ENCODE results near the gene FKBP15. TPM values are rescaled to one million over a fixed set of nuclear protein-coding genes. Genes with fewer than 3 reads are reported as not detected.

FKBP15 gene
- total and polyA plus RNA-seq, 2 of the 8 experiments (the other 6 are each of a cell fraction or from before 2014, with no cell fraction given): 9.9 to 13.8 TPM

DNA sequence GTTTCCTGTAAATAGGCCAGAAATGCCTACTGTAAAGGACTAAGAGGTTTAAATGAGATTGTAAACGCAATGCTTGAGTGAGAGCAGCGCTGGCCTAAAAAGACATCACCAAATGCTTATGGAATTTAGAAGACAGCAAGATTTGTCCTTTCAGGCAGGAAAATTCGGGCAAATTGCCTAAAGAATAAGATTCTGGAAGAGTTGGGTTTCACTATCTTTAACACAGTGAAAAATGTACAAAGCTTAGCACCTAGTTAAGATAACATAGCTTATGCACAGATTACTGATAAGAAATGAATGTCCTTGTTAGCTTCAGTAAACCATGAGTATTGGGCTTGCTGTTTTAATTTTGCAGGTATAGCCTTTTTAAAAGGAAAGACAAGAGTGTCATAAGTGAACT, 4.7 kb downstream of the FKBP15 start:
- H3K4me2 ChIP-seq (ENCODE audit: insufficient read depth in 1 of 2, low read depth in 2 of 2, low read length in 2 of 2): no peak overlapping the region
- WGBS, 2 experiments (ENCODE audit: extremely low coverage in 1 of 2, insufficient coverage in 1 of 2, insufficient read length in 1 of 2, insufficient replicate concordance in 2 of 2, low coverage in 1 of 2, low lambda C conversion rate in 2 of 2, missing lambda C conversion rate in 1 of 2): 86% methylated on average over 3 of the region's 3 CpGs; no CpG with 5 or more reads in 1 of the 2 experiments
- no peak overlapping the region for H2BK20ac ChIP-seq (ENCODE audit: low read length)
- no peak overlapping the region for H2BK15ac ChIP-seq (ENCODE audit: low read length)
- H4K5ac ChIP-seq (ENCODE audit: insufficient read length, low read depth, low read length): no peak overlapping the region
- no peak for FAIRE-seq
- no peak overlapping the region for H2BK5ac ChIP-seq (ENCODE audit: low read depth, low read length)
- ChIA-PET CTCF (ENCODE audit: partially characterized antibody) (no interaction called here), POLR2A (ENCODE audit: partially characterized antibody) (no interaction called here)
- no peak overlapping the region for H3K4ac ChIP-seq (replicated peaks; ENCODE audit: insufficient read length, low read depth, low read length)
- DNase-seq (ENCODE audit: low read depth in 1 of 2, low spot score in 2 of 2): no peak
- no peak overlapping the region for H2AK5ac ChIP-seq (ENCODE audit: low read depth, low read length)
- H3K23me2 ChIP-seq (ENCODE audit: low read depth, low read length): 0 out of 2 replicates have a peak, but pooled peaks cover 7% of the 10 kb centered on the region
- H4K91ac ChIP-seq (replicated peaks; ENCODE audit: insufficient read length, low read length): no peak overlapping the region
- no peak overlapping the region for H2BK12ac ChIP-seq (ENCODE audit: low read depth, low read length)
- no peaks in the 10 kb centered on the region for H3K27me3 ChIP-seq (replicated peaks in 1 of 4; ENCODE audit: control insufficient read depth in 3 of 4, extremely low read depth in 1 of 4, insufficient read depth in 3 of 4, low read length in 3 of 4)
- TF ChIP-seq HDAC6 (IDR thresholded peaks at IDR 0.05; ENCODE audit: low read depth, low read length): no peak
- TF ChIP-seq, protein P1, sequence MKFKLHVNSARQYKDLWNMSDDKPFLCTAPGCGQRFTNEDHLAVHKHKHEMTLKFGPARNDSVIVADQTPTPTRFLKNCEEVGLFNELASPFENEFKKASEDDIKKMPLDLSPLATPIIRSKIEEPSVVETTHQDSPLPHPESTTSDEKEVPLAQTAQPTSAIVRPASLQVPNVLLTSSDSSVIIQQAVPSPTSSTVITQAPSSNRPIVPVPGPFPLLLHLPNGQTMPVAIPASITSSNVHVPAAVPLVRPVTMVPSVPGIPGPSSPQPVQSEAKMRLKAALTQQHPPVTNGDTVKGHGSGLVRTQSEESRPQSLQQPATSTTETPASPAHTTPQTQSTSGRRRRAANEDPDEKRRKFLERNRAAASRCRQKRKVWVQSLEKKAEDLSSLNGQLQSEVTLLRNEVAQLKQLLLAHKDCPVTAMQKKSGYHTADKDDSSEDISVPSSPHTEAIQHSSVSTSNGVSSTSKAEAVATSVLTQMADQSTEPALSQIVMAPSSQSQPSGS (IDR thresholded peaks at IDR 0.05; ENCODE audit: low read length): no peak
- TF ChIP-seq, protein P2, sequence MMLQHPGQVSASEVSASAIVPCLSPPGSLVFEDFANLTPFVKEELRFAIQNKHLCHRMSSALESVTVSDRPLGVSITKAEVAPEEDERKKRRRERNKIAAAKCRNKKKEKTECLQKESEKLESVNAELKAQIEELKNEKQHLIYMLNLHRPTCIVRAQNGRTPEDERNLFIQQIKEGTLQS (IDR thresholded peaks at IDR 0.05; ENCODE audit: insufficient read depth, low read depth, low read length): no peak
- no peak overlapping the region for H2BK120ac ChIP-seq (replicated peaks; ENCODE audit: low read depth, low read length)
- no peak overlapping the region for H3K23ac ChIP-seq (ENCODE audit: insufficient read length)
- H3K18ac ChIP-seq (ENCODE audit: extremely low read depth, low read length): no peak overlapping the region
- no peaks in the 10 kb centered on the region for H3K9me3 ChIP-seq (ENCODE audit: insufficient read depth in 2 of 2, low read depth in 1 of 2, low read length in 1 of 2)
- H3K79me2 ChIP-seq (ENCODE audit: control insufficient read depth in 1 of 2, insufficient read depth in 2 of 2, low read length in 2 of 2): peaks cover 3 to 29% of the 10 kb centered on the region in 2 experiments; a peak in 3 of 4 replicates
- H3K4me3 ChIP-seq (ENCODE audit: extremely low read depth in 1 of 4, insufficient read depth in 2 of 4, low read depth in 3 of 4, low read length in 4 of 4): no peak overlapping the region
- no peaks in the 10 kb centered on the region for H4K20me1 ChIP-seq (replicated peaks in 1 of 2; ENCODE audit: control insufficient read depth in 1 of 2, insufficient read depth in 2 of 2, low read length in 2 of 2)
- no peak overlapping the region for H3K56ac ChIP-seq (replicated peaks; ENCODE audit: insufficient read length, low read depth, low read length)
- peaks cover 4% of the 10 kb centered on the region; the same call in 1 of the 2 replicates for H3K79me1 ChIP-seq (ENCODE audit: low read depth, low read length)
- no peaks in the 10 kb centered on the region; a peak in 1 of 8 replicates for H3K36me3 ChIP-seq (ENCODE audit: control insufficient read depth in 2 of 4, insufficient read depth in 4 of 4, low read length in 3 of 4)
- H3K27ac ChIP-seq (ENCODE audit: low read depth, low read length): no peak overlapping the region
- H2AFZ ChIP-seq (ENCODE audit: low read length): no peak overlapping the region
- no peak overlapping the region for H4K8ac ChIP-seq (ENCODE audit: extremely low read depth, insufficient read depth, low read length)
- peaks cover 0 to 5% (median 0%) of the 10 kb centered on the region in 4 experiments; a peak in 3 of 7 replicates for H3K4me1 ChIP-seq (replicated peaks in 1 of 4; ENCODE audit: control insufficient read depth in 3 of 4, insufficient read depth in 4 of 4, low read length in 3 of 4)
- H3K14ac ChIP-seq (ENCODE audit: insufficient read length): no peak overlapping the region
- H3K9ac ChIP-seq (replicated peaks in 1 of 4; ENCODE audit: extremely low read depth in 1 of 4, low read depth in 3 of 4, low read length in 3 of 4): no peak overlapping the region

Measured in H1 (cell line).